ENCODE results near the gene POU2AF3. TPM values are rescaled to one million over a fixed set of nuclear protein-coding genes. Genes with fewer than 3 reads are reported as not detected.

Gene POU2AF3
- total RNA-seq (2022; extraction: Qiagen RNA extraction): 0.96 to 1.7 TPM (median 1.2 TPM) in 5 replicates

GRCh38 chr11:111298413-111299100, at the start of gene POU2AF3:
TSS of gene POU2AF3 (plus strand) at chr11:111298546. CDS start at chr11:111298582, 36 bp downstream.

Other genes with a start within 250 kb of the POU2AF3 start
- gene POU2AF2, start 52.8 kb upstream of the POU2AF3 start, total RNA-seq (2022; extraction: Qiagen RNA extraction): not detected in 5 replicates
- gene POU2AF1, start 80.7 kb downstream of the POU2AF3 start, total RNA-seq (2022; extraction: Qiagen RNA extraction): not detected in 5 replicates
- gene BTG4, start 213.8 kb downstream of the POU2AF3 start, total RNA-seq (2022; extraction: Qiagen RNA extraction): 0.21 to 0.26 TPM in 2 of 5 replicates, not detected in the others
- not detected in 5 replicates for gene HOATZ, start 216.2 kb downstream of the POU2AF3 start, total RNA-seq (2022; extraction: Qiagen RNA extraction)
- gene LAYN, start 242.2 kb downstream of the POU2AF3 start, total RNA-seq (2022; extraction: Qiagen RNA extraction): 3.8 to 4.5 TPM (median 4.3 TPM) in 5 replicates

Measured in A549 treated with Mapracorat at 1 μM for 4 hours (cell line).